DMS114 treated with DMSO at 0.1 percent for 48 hours (cell line): Measurements from ENCODE around the gene IRAK1BP1.
"Not testable (repeated sequence)": the region's sequence is repeated elsewhere in the genome, so short reads cannot be mapped to it uniquely, and the experiment has no call there.

ENCODE experiments used
- DNase-seq: peaks from one replicate; lab custom pipeline; 2025; ENCODE audit not compliant: unreplicated experiment; lab: John Stamatoyannopoulos, UW

Gene IRAK1BP1

GRCh38 chr6:78883651-78884050 is 16.3 kb downstream of the IRAK1BP1 start:
- no peak for DNase-seq

DNA sequence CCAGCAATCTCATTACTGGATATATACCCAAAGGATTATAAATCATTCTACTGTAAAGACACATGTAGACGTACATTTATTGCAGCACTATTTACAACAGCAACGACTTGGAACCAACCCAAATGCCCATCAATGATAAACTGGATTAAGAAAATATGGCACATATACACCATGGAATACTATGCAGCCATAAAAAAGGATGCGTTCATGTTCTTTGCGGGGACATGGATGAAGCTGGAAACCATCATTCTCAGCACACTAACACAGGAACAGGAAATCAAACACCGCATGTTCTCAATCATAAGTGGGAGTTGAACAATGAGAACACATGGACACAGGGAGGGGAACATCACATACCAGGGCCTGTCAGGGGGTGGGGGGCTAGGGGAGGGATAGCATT is 22.6 kb downstream of the IRAK1BP1 start:
- DNase-seq = not testable (repeated sequence)

DNA sequence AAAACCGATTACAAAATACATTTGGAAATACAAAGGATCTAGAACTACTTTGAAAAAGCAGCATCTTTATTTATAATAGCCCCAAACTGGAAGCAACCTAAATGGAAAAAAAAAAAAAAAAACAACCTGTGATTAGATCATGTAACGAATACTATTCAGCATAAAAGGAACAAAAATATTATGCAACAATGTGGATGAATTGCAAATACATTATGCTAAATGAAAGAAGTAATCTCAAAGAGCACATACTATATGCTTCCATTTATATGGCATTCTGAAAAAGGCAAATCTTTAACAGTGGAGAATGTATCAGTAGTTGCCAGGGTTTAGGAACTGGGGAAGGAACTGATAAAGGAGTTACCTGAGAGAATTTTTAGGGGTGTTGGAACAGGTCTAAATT is 28.9 kb downstream of the IRAK1BP1 start:
- DNase-seq = no peak

DNA sequence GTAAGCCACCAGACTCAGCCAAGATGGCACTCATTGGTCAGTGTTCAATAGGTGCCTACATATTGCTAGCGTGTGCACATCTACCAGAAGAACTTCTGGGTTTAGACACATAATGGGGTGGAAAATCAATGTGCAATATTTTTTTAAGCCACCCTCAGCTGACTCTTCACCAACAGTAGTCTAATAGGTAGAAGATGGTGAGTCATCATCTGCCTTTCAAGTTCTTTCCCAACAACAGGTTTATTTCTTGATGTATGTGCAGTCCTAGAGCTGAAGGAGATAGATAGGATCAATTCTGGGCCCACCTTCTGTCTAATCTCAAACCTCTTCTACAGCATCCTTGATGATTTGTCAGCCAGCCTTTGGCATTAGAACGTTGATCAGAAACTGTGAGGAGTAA is 41.3 kb downstream of the IRAK1BP1 start:
- no peak for DNase-seq

- DNase-seq = no peak
Observed at GRCh38 chr6:78909391-78909790, 42.0 kb downstream of the IRAK1BP1 start.

GRCh38 chr6:78910010-78910409 is 42.7 kb downstream of the IRAK1BP1 start:
- DNase-seq = no peak

- DNase-seq = no peak
Observed at GRCh38 chr6:78910591-78911171, 43.3 kb downstream of the IRAK1BP1 start.

DNA sequence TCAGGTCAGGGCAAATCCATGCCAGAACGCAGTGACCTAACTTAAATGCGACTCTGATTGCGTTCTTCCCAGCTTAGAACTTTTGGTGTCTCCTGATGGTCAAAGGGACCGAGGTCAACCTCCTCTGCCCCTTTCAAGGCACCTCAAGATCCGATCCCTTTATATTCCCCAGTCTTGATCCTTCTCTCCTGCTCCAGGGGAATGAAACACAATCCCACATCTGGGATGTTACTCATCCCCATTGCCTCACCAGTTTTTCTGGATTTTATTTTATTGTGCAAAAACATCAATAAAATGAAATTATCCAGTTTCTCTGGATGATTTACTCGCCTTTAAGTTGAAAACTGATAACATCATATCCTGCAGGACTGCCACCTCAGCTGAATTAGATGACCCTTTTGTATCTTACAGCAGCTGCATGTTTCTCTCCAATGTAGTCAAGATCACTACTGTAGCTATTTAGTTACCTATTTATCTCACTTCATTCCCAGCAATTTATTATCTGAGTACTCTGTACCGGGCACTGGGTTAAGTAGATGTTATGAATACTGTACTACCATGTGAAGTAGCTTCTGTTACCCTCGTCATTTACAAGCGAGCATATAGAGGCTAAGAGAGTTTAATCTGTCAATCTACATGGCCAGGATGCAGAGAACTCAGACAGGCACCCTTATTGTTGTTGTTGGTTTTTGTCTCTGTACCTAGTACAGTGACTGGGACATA is 44.0 kb downstream of the IRAK1BP1 start:
- DNase-seq = no peak

DNA sequence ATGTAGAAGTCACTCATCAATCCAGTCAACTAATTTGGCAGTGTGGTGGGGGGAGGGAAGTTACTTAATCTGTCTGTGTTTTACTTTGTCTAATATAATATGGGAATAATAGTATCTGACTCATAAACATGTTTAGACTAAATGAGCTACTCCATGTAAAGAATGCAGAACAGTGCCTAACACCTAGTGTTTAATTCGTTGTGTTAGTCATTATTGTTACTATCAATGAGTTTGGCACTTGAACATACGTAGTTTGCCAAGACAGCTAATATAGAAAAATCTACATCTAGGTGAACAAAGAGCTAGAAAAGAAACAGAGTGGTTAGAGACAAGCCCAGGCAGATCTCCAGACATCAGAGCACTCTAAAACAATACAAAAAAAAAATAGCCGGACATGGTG is 49.1 kb downstream of the IRAK1BP1 start:
- no peak for DNase-seq

DNA sequence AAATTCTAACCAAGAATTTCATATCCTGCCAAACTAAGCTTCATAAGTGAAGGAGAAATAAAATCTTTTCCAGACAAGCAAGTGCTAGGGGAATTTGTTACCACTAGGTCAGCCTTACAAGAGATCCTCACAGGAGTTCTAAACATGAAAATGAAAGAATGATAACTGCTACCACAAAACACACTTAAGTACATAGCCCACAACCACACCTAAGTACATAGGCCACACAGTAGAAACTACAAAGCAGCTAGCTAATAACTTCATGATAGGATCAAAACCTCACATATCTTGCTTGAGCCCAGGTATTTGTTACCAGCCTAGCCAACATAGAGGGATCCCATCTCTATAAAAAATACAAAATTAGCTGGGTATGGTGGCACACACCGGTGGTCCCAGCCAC is 50.4 kb downstream of the IRAK1BP1 start:
- DNase-seq = no peak

- DNase-seq = not testable (repeated sequence)
Observed at GRCh38 chr6:78921168-78921567, 53.8 kb downstream of the IRAK1BP1 start.

DNA sequence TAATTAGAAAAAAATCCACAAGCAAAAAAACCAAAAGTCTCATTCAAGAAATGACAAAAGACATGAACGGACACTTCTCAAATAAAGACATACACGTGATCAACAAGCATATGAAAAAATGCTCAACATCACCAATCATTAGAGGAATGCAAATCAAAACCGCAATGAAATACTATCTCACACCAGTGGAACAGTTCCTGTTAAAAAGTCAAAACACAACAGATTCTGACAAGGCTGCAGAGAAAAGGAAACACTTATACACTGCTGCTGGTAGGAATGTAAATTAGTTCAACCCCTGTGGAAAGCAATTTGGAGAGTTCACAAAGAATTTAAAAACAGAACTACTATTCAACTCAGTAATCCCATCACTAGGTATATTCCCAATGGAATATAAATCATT is 58.0 kb downstream of the IRAK1BP1 start:
- DNase-seq = no peak

DNA sequence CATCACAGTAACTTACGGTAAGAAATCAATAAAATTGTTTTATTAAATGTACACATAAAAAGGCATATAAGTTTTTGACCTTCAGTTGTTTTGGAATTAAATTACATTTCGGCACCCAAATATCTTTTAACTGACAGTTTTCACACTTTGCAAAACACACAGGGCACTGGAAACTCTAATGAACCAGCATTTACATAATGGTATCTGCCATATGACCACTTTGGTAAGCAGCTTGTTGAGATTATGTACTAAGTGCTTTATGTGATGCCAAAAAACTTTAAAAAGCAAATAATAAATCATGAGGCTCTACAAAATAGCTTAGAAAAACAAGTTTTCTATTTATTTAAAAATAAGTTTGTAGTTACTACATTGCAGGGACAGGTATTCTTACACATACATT is 68.2 kb downstream of the IRAK1BP1 start:
- DNase-seq = no peak

DNA sequence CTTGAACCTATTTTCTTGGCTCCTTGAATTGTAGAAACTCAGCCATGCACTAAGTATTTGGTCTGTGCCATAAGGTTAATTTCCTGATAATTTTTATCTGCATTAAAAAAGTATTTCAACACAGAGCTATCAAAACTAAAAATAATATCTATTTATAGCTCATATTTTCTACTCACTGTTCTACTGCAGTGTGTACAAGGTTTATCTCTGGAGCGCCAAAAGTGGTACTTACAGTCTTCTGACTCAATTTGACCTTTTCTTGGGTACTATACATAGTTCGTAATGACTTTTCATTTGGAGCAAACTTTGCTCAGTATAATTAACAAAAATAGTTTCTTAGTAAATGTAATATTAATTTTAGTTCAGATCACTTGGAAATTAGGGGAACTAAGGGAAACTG is 69.2 kb downstream of the IRAK1BP1 start:
- DNase-seq = no peak

- DNase-seq = no peak
Observed at GRCh38 chr6:78942446-78942845, 75.1 kb downstream of the IRAK1BP1 start.

GRCh38 chr6:78947529-78947928 is 80.2 kb downstream of the IRAK1BP1 start:
- DNase-seq = no peak

GRCh38 chr6:78947962-78948361 is 80.6 kb downstream of the IRAK1BP1 start:
- no peak for DNase-seq

DNA sequence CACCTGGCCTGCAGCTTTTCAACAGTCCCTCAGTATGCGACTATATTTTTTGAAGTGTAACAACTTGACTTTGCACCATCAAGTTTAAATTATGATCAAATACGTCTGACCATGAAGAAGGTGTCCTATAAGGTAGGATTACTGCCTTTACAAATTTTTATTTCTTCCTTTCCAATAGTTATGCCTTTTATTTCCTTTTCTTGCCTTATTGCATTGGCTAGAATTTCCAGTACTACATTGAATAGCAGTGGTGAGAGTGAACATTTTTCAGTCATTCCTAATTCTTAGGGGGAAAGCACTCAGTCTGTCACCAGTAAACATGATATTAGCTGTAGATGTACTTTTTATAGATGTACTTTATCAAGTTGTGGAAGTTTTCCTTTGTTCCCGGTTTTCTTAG is 81.4 kb downstream of the IRAK1BP1 start:
- DNase-seq = no peak

DNA sequence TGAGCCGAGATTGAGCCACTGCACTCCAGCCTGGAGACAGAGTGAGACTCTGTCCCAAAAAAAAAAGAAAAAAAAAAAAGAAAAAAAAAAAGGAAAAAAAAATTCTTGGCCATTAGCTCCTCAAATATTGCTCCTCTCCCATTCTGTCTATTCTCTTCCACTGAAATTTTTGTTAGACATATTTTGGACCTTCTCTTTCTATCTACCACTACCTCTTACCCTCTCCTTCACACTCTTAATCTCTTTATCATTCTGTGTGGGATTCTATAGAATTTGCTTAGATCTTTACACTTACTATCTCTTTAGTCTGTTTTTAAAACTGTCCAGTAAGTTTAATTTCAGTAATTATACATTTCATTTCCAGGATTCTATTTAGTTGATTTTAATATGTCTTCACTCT is 85.0 kb downstream of the IRAK1BP1 start:
- DNase-seq = no peak
